BLaER1 treated with 17β-estradiol and CSF1 and Interleukin-3, amounts not matched to agents 10 nM and 100 nM (cell line): ENCODE data around the gene MANBA.

ENCODE experiments used
- H3K27ac ChIP-seq, 11 experiments: shearing (Covaris generic); formaldehyde crosslinking; 2 replicates each; pipeline ENCODE4 v1.8.1; 2022
- H3K27me3 ChIP-seq, 11 experiments: shearing (Covaris generic); formaldehyde crosslinking; 2 replicates each; pipeline ENCODE4 v1.8.1; 2022
- H3K36me3 ChIP-seq, 11 experiments: shearing (Covaris generic); formaldehyde crosslinking; 2 replicates each; pipeline ENCODE4 v1.8.1; 2022
- H3K4me1 ChIP-seq, 10 experiments: shearing (Covaris generic); formaldehyde crosslinking; 2 replicates each; pipeline ENCODE4 v1.8.1; 2022
- H3K4me2 ChIP-seq, 11 experiments: shearing (Covaris generic); formaldehyde crosslinking; 2 replicates each; pipeline ENCODE4 v1.8.1; 2022
- H3K4me3 ChIP-seq, 10 experiments: shearing (Covaris generic); formaldehyde crosslinking; 2 replicates each; pipeline ENCODE4 v1.8.1; 2022
- H3K9ac ChIP-seq, 11 experiments: shearing (Covaris generic); formaldehyde crosslinking; 2 replicates each; pipeline ENCODE4 v1.8.1; 2022
- H3K9me3 ChIP-seq, 11 experiments: shearing (Covaris generic); formaldehyde crosslinking; replicated peaks in 1 of 11; 2 replicates each; pipeline ENCODE4 v1.8.1; 2022
- H4K20me1 ChIP-seq, 11 experiments: shearing (Covaris generic); formaldehyde crosslinking; 2 replicates each; pipeline ENCODE4 v1.8.1; 2022
- Cebpa-rat ChIP-seq, 11 experiments: shearing (Covaris generic); IDR thresholded peaks; 2 replicates each; pipeline ENCODE4 v1.8.1; 2022

MANBA gene

GRCh38 chr4:102667001-102667400 is 93.8 kb downstream of the MANBA start:
- no peak for TF ChIP-seq Cebpa-rat (IDR thresholded peaks at IDR 0.05)
- Histone ChIP-seq H3K36me3 (peaks cover 58 to 99% (median 76%) of the 10 kb centered on the region in 11 experiments), H3K27ac (no peak overlapping the region), H3K9me3 (no peaks in the 10 kb centered on the region), H3K27me3 (no peaks in the 10 kb centered on the region), H3K4me2 (no peak overlapping the region), H3K4me3 (no peak overlapping the region), H3K9ac (no peak overlapping the region), H3K4me1 (peaks cover 0 to 10% (median 2%) of the 10 kb centered on the region in 10 experiments; a peak in 6 of 20 replicates), H4K20me1 (peaks cover 0 to 3% (median 0%) of the 10 kb centered on the region in 11 experiments; a peak in 1 of 22 replicates)

GRCh38 chr4:102665527-102665926 is 95.2 kb downstream of the MANBA start:
- peaks cover 69 to 100% (median 85%) of the 10 kb centered on the region in 11 experiments for H3K36me3 ChIP-seq

GRCh38 chr4:102663073-102663472 is 97.7 kb downstream of the MANBA start:
- Histone ChIP-seq H3K4me2 (no peak overlapping the region), H3K4me1 (peaks cover 0 to 10% (median 2%) of the 10 kb centered on the region in 10 experiments; a peak in 6 of 20 replicates), H3K4me3 (no peak overlapping the region), H4K20me1 (peaks cover 0 to 6% (median 0%) of the 10 kb centered on the region in 11 experiments; a peak in 1 of 22 replicates), H3K36me3 (peaks cover 76 to 100% (median 85%) of the 10 kb centered on the region in 11 experiments), H3K27ac (no peak overlapping the region), H3K27me3 (no peaks in the 10 kb centered on the region), H3K9ac (no peak overlapping the region), H3K9me3 (peaks cover 0 to 15% (median 11%) of the 10 kb centered on the region in 11 experiments; a peak in 13 of 22 replicates)
- no peak for TF ChIP-seq Cebpa-rat (IDR thresholded peaks at IDR 0.05)

More at GRCh38 chr4:102665527-102665926, 95.2 kb downstream of the MANBA start:
- no peak overlapping the region for H3K27ac ChIP-seq
- no peaks in the 10 kb centered on the region for H3K27me3 ChIP-seq
- H4K20me1 ChIP-seq: peaks cover 0 to 2% (median 0%) of the 10 kb centered on the region in 11 experiments; a peak in 1 of 22 replicates
- no peak overlapping the region for H3K9ac ChIP-seq
- peaks cover 0 to 4% (median 0%) of the 10 kb centered on the region in 11 experiments; a peak in 3 of 22 replicates for H3K9me3 ChIP-seq
- H3K4me1 ChIP-seq: peaks cover 0 to 10% (median 2%) of the 10 kb centered on the region in 10 experiments; a peak in 6 of 20 replicates
- TF ChIP-seq Cebpa-rat (IDR thresholded peaks at IDR 0.05): no peak
- H3K4me2 ChIP-seq: no peak overlapping the region
- H3K4me3 ChIP-seq: no peak overlapping the region

- peaks cover 0 to 29% (median 0%) of the 10 kb centered on the region in 11 experiments; a peak in 2 of 22 replicates for H4K20me1 ChIP-seq
- H3K4me2 ChIP-seq: no peak overlapping the region
- no peak for TF ChIP-seq Cebpa-rat (IDR thresholded peaks at IDR 0.05)
- H3K4me3 ChIP-seq: no peak overlapping the region
- H3K27me3 ChIP-seq: no peaks in the 10 kb centered on the region
- H3K9ac ChIP-seq: no peak overlapping the region
- H3K9me3 ChIP-seq: peaks cover 0 to 15% (median 11%) of the 10 kb centered on the region in 11 experiments; a peak in 13 of 22 replicates
- H3K27ac ChIP-seq: no peak overlapping the region
- peaks cover 43 to 94% (median 56%) of the 10 kb centered on the region in 11 experiments for H3K36me3 ChIP-seq
- H3K4me1 ChIP-seq: no peaks in the 10 kb centered on the region
Measured at GRCh38 chr4:102657206-102657605, 103.6 kb downstream of the MANBA start.

GRCh38 chr4:102647117-102647516 is 113.7 kb downstream of the MANBA start:
- Histone ChIP-seq H3K4me3 (no peak overlapping the region), H3K9me3 (peaks cover 0 to 16% (median 4%) of the 10 kb centered on the region in 11 experiments; a peak in 7 of 22 replicates), H3K4me1 (no peaks in the 10 kb centered on the region), H4K20me1 (peaks cover 0 to 10% (median 0%) of the 10 kb centered on the region in 11 experiments; a peak in 2 of 22 replicates), H3K4me2 (no peak overlapping the region), H3K9ac (no peak overlapping the region), H3K27ac (no peak overlapping the region), H3K36me3 (peaks cover 45 to 94% (median 58%) of the 10 kb centered on the region in 11 experiments), H3K27me3 (no peaks in the 10 kb centered on the region)
- no peak for TF ChIP-seq Cebpa-rat (IDR thresholded peaks at IDR 0.05)

- no peak overlapping the region for H3K9ac ChIP-seq
- H3K4me3 ChIP-seq: no peak overlapping the region
- H3K4me1 ChIP-seq: peaks cover 0 to 2% (median 0%) of the 10 kb centered on the region in 10 experiments; a peak in 1 of 20 replicates
- no peak overlapping the region for H3K4me2 ChIP-seq
- H3K36me3 ChIP-seq: peaks cover 57 to 96% (median 67%) of the 10 kb centered on the region in 11 experiments
- H3K27me3 ChIP-seq: no peaks in the 10 kb centered on the region
- 0 out of 22 replicates have a peak, but pooled peaks cover 0 to 8% (median 0%) of the 10 kb centered on the region in 11 experiments for H3K9me3 ChIP-seq
- peaks cover 0 to 28% (median 0%) of the 10 kb centered on the region in 11 experiments; a peak in 2 of 22 replicates for H4K20me1 ChIP-seq
- TF ChIP-seq Cebpa-rat (IDR thresholded peaks at IDR 0.05): no peak
- no peak overlapping the region for H3K27ac ChIP-seq
Measured at GRCh38 chr4:102642631-102643298, 118.0 kb downstream of the MANBA start.

GRCh38 chr4:102641793-102642192 is 119.0 kb downstream of the MANBA start:
- Histone ChIP-seq H3K36me3 (peaks cover 65 to 96% (median 71%) of the 10 kb centered on the region in 11 experiments), H3K4me1 (peaks cover 0 to 7% (median 0%) of the 10 kb centered on the region in 10 experiments; a peak in 1 of 20 replicates), H3K4me3 (no peak overlapping the region), H3K27ac (no peak overlapping the region), H3K4me2 (no peak overlapping the region), H3K9ac (no peak overlapping the region), H4K20me1 (peaks cover 0 to 26% (median 0%) of the 10 kb centered on the region in 11 experiments; a peak in 2 of 22 replicates), H3K9me3 (0 out of 22 replicates have a peak, but pooled peaks cover 0 to 8% (median 0%) of the 10 kb centered on the region in 11 experiments), H3K27me3 (no peaks in the 10 kb centered on the region)
- no peak for TF ChIP-seq Cebpa-rat (IDR thresholded peaks at IDR 0.05)

- Histone ChIP-seq H3K9me3 (0 out of 22 replicates have a peak, but pooled peaks cover 0 to under 1% (median 0%) of the 10 kb centered on the region in 11 experiments), H3K36me3 (peaks cover 66 to 96% (median 71%) of the 10 kb centered on the region in 11 experiments), H3K9ac (no peak overlapping the region), H3K27me3 (no peaks in the 10 kb centered on the region), H3K27ac (no peak overlapping the region), H4K20me1 (peaks cover 0 to 18% (median 0%) of the 10 kb centered on the region in 11 experiments; a peak in 2 of 22 replicates), H3K4me2 (no peak overlapping the region), H3K4me3 (no peak overlapping the region), H3K4me1 (peaks cover 0 to 7% (median 0%) of the 10 kb centered on the region in 10 experiments; a peak in 1 of 20 replicates)
- TF ChIP-seq Cebpa-rat (IDR thresholded peaks at IDR 0.05): no peak
Measured at GRCh38 chr4:102640669-102641068, 120.1 kb downstream of the MANBA start.

- Histone ChIP-seq H3K4me2 (no peak overlapping the region), H3K9ac (no peak overlapping the region), H4K20me1 (peaks cover 0 to 18% (median 0%) of the 10 kb centered on the region in 11 experiments; a peak in 2 of 22 replicates), H3K4me1 (peaks cover 0 to 7% (median 0%) of the 10 kb centered on the region in 10 experiments; a peak in 1 of 20 replicates), H3K36me3 (peaks cover 66 to 99% (median 72%) of the 10 kb centered on the region in 11 experiments), H3K4me3 (no peak overlapping the region), H3K27me3 (no peaks in the 10 kb centered on the region), H3K9me3 (no peaks in the 10 kb centered on the region), H3K27ac (no peak overlapping the region)
- no peak for TF ChIP-seq Cebpa-rat (IDR thresholded peaks at IDR 0.05)
Measured at GRCh38 chr4:102639598-102639997, 121.2 kb downstream of the MANBA start.
